Melanocyte of skin (primary cell): ENCODE measurements around the gene UBE2J2. TPM values are rescaled to one million over a fixed set of nuclear protein-coding genes. Genes with fewer than 3 reads are reported as not detected.

ENCODE experiments used
- small RNA-seq, 2 donors: library from RNA; depleted of rRNA; stranded (forward); fragments of <200 nt; gene quantifications; one replicate each; pipeline ENCODE3, GENCODE V24; 2012
- total RNA-seq, 2 donors: library from RNA; depleted of rRNA; stranded (reverse); fragments of >200 nt; gene quantifications; 2 replicates each; pipeline ENCODE4 v1.2.3, GENCODE V29; 2012

UBE2J2 gene
- total RNA-seq: 10 to 100 TPM; 28.9 to 32.6 TPM

DNA sequence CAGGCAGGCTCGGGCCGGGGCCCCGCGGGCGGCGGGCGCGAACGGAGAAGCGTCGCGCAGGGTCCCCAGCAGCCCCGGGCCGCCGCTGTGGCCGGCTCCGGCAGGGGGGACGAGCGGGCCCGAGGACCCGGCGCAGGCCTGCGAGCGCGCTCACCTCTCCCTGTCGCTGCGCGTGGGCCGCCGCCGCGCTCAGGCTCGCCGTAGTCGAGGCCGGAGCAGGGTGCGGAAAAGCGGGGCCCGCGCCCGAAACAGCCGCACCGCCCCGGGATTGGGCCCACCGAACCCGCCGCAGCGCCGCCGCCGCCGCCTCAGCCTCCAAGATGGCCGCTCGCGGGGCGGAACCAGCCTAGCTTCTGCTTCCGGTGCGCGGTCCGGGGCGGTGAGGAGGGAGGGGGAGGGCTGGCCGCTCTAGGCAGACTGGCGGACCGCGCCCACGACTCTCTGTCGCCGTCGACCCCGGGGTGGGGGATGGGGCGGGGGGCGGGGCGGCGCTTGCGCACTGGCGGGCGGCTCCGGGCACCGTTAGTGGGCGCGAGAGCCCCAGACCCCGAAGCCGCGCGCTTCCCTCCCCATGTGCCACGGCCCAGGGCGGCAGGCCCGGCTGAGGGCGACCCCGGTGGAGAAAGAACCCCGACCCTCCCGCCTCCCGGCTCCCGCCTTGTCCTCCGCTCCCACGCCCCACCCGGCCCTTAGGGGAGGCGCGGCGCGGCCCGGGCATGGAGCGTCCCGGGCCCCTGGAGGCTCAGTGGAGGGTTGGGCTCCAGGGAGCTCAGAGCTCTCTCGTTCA, at the start of gene UBE2J2:
TSS of gene UBE2J2 (minus strand) at position 343 of the 787 bp plus-strand sequence. CDS start 5,862 bp downstream, outside the sequence.

DNA sequence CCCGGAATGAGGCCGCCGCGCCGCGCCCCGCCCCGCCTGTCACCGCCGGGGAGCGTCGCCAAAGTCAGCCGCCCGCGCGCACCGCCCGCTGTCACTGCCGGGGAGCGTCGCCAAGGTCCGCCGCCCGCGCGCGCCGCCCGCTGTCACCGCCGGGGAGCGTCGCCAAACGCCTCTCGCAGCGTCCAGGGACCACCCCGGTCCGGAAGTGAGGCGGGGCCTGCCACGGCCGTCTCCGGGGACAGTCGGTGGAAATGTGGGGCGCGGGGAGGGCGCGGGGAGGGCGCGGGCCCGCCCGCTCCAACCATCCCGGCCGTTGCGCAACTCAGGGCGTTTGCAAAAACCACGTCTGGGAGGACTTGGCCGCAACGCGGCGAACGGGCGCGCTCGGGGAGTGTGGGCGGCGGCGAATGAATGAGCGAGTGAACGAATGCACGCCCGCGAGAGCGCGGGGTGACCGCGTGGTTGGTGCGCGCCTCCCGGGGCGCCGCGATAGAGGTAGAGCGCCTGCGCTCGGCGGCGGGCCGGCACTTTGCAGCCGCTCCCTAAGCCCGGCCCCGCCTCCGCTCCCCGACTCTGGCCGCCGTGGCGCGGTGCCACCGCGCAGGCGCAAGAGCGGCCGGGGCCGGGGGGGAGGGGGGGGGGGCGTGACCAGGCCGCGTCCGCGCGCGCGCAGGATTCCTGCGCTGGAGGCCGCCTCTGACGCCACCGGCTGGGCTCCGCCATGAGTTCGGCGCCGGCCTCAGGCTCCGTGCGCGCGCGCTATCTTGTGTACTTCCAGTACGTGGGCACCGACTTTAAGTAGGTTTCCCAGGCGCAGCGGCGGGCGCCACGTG, 34.5 kb upstream of the UBE2J2 start, which contains the start of the genes ACAP3 and PUSL1:
TSS of gene ACAP3 (minus strand) at position 8 of the 833 bp plus-strand sequence. CDS start 115 bp downstream, outside the sequence.
TSS of gene PUSL1 (plus strand) at position 675 of the 833 bp plus-strand sequence. CDS start at position 722, 47 bp downstream.

DNA sequence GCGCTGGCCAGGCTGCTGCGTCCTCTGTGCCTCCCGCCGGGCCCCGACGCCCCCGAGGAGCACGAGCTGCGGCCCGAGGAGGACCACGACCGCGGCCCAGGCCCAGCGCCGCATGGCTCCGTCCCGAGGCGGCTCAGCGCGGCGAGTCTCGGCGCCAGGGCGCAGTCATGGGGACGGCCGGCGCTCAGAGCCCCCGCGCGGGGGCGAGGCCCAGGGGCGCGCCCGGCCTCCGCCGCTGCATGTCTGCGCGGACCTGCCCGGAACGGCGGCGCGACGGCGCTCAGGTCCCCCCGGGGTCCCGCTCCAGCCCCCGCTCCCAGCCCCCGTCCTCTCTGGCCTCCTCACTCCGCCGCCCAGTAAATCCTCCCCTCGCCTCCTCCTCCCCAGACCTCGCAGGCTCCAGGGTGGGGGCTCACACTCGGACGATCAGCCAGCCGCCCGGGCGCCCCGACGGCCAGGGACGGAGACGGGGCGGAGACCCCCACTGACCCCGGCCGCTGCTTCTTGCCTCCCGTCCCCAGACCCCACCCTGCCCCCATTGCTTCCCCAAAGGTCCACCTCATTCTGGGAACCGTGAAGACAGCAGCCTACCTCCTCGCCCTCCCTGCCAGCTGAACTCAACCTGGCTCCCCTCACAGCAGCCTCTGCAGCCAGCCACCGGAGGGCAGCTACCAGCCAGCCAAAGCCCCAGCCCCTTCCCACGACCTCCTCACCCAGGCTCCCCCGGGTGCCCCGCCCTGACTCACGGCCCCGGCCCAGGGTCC, 26.9 kb downstream of the UBE2J2 start, which contains the start of gene C1QTNF12:
TSS of gene C1QTNF12 (minus strand) at position 146 of the 764 bp plus-strand sequence. CDS start at position 114, 32 bp downstream.

DNA sequence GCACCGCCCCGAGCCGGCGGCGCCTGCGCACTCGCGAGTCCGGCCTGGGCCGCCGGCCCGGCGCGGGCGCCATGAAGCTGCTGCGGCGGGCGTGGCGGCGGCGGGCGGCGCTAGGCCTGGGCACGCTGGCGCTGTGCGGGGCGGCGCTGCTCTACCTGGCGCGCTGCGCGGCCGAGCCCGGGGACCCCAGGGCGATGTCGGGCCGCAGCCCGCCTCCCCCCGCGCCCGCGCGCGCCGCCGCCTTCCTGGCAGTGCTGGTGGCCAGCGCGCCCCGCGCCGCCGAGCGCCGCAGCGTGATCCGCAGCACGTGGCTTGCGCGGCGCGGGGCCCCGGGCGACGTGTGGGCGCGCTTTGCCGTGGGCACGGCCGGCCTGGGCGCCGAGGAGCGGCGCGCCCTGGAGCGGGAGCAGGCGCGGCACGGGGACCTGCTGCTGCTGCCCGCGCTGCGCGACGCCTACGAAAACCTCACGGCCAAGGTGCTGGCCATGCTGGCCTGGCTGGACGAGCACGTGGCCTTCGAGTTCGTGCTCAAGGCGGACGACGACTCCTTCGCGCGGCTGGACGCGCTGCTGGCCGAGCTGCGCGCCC, 41.4 kb downstream of the UBE2J2 start, which contains the start of gene B3GALT6:
TSS of gene B3GALT6 (plus strand) at position 30 of the 588 bp plus-strand sequence. CDS start at position 72, 42 bp downstream.

DNA sequence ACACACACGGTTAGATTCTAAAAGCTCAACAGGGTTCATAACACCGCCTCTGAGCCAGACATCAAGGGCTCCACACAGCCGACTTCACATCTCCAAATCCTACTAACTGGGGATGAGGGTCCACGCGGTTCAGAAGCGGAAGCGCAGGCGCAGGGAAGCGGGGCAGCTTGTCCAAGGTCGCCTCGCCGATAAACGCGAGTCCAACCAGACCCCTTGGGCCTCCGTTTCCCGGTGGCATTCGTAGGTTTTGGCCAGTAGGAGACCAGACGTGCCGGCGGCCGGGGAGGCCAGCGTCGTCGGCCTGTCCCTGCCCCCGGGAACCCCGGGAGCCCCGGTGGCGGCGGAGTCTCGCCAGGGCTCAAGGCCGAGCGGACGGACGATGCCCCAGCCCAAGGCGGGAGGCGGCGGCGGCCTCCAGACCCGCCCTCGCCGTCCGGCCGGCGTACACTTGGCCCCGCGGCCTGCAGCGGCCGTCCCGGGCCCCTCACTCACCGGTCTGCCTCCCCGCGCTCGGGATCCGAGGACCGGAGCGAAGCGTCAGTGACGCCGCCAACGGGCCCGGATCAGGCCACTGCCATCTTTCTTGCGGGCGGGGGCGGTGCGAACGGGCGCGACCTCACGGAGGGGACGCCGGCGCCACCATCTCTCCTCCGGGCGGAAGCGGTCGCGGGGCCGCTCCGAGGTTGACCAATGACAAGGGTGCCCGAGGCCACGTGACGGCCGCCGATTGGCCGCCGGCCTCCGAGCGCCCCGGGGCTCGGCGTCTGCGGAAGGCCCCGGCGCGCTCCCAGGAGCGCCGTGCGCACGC, 42.0 kb downstream of the UBE2J2 start, which contains the start of gene SDF4:
TSS of gene SDF4 (minus strand) at position 602 of the 808 bp plus-strand sequence. CDS start 3,229 bp downstream, outside the sequence.

DNA sequence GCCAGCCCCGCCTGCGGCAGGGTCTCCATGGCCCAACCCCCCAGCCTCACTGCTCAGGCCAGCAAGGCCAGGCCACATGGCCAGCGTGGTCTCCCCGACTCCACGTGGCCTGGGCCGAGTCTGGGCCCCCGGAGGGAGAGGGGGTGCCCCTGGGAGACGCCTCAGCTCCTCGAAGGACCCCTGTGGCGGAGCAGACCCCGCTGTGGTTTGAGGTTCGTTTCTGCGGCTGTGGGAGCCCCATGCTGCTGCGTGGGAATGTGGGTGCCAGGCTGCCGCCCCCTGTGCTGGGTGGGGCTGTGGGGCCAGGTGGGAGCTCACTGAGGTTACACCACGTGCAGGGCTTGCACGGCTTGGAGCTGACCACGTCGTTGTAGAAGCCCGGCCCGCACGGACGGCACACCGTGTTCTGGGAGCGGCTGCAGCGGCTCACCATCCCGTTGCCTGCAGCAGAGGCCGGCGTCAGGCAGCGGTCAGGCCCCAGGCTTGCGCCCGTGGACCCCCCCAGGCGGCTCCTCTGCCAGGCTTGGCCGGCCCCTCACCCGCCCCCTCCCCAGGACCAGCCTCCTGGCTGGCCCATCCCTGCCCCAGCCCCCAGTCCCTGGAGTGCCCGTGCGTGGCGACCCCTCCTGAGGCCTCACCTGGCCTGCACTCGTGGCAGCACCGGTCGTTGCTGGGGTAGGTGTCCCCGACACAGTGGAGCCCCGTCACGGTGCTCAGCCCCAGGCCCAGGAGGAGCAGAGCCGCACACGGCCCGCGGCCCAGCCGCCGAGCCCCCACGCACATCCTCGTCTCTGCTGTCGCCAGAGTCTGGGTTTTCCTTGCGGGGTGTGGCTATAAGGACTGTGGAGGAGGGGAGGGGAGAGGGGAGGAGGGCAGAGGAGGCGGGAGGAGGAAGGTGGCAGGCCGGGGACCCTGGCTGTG, 60.0 kb downstream of the UBE2J2 start, which contains the start of gene TNFRSF4:
TSS of gene TNFRSF4 (minus strand) at position 809 of the 921 bp plus-strand sequence. CDS start at position 783, 26 bp downstream.

DNA sequence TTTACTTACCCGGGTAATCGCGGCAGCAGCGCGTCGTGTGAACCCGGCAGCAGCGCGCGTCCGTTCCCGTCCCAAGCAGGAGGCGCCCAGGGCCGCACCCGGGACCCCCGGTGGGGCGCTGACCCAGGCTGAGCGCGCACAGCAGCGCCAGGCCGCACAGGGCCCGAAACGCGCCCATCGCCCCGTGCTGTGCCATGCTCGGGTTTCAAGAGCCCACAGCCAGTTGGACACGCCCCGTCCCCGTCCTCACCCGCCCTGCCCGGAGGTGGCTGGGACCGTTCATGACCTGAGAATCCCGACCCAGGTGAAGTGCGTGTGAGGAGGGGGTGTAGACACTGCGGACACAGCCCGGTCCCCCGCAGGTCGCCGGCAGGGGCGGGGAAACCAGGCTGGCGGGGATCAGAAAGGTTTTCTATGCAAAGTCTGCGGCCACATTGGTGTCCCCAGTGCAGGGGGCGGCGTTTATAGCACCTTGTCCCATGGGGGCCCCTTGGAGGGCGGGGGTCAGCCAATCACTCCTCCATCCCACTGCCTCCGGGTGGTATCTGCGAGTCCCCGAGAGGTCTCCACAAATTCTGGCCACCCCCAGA, 67.2 kb downstream of the UBE2J2 start, which contains the start of gene TNFRSF18:
TSS of gene TNFRSF18 (minus strand) at position 217 of the 590 bp plus-strand sequence. CDS start at position 196, 21 bp downstream.

Small RNA genes within 50 kb of the gene (small RNA-seq; reads per million reads assigned to genes)
- 0 reads per million in 2 donors for gene MIR6726

Other genes with a start within 250 kb of the UBE2J2 start
- not detected for gene RNF223, start 199.5 kb downstream of the UBE2J2 start, total RNA-seq
- 10 to 100 TPM in 1 of 2 donors, 1 to 10 TPM in 1; 8.6 to 12.0 TPM for gene C1orf159, start 157.8 kb downstream of the UBE2J2 start, total RNA-seq
- gene TTLL10, start 100.0 kb downstream of the UBE2J2 start, total RNA-seq: not detected
- gene TNFRSF18, start 67.3 kb downstream of the UBE2J2 start, total RNA-seq: under 1 TPM in 1 of 2 donors, not detected in 1; 0.34 TPM
- gene TNFRSF4, start 59.7 kb downstream of the UBE2J2 start, total RNA-seq: not detected
- 10 to 100 TPM; 79.5 to 88.9 TPM for gene SDF4, start 41.9 kb downstream of the UBE2J2 start, total RNA-seq
- 10 to 100 TPM; 19.0 to 26.5 TPM for gene B3GALT6, start 41.6 kb downstream of the UBE2J2 start, total RNA-seq
- gene C1QTNF12, start 27.1 kb downstream of the UBE2J2 start, total RNA-seq: not detected
- under 1 TPM; 0.67 to 0.69 TPM for gene SCNN1D, start 6.6 kb upstream of the UBE2J2 start, total RNA-seq
- gene ACAP3, start 34.1 kb upstream of the UBE2J2 start, total RNA-seq: 10 to 100 TPM; 21.3 to 42.0 TPM
- 10 to 100 TPM; 15.8 to 23.6 TPM for gene PUSL1, start 34.7 kb upstream of the UBE2J2 start, total RNA-seq
- gene INTS11, start 50.8 kb upstream of the UBE2J2 start, total RNA-seq: 100 to 1,000 TPM in 1 of 2 donors, 10 to 100 TPM in 1; 57.5 to 102 TPM
- gene CPTP, start 50.9 kb upstream of the UBE2J2 start, total RNA-seq: 10 to 100 TPM; 20.0 to 23.0 TPM
- gene TAS1R3, start 57.4 kb upstream of the UBE2J2 start, total RNA-seq: under 1 TPM in 1 of 2 donors, not detected in 1; 0.33 TPM
- 10 to 100 TPM; 44.4 to 60.6 TPM for gene DVL1, start 75.6 kb upstream of the UBE2J2 start, total RNA-seq
- under 1 TPM in 1 of 2 donors, not detected in 1; 0.33 TPM for gene MXRA8, start 84.7 kb upstream of the UBE2J2 start, total RNA-seq
- gene AURKAIP1, start 101.4 kb upstream of the UBE2J2 start, total RNA-seq: 100 to 1,000 TPM; 117 to 140 TPM
- gene CCNL2, start 125.5 kb upstream of the UBE2J2 start, total RNA-seq: 10 to 100 TPM; 63.9 to 72.3 TPM
- 100 to 1,000 TPM in 1 of 2 donors, 10 to 100 TPM in 1; 57.5 to 103 TPM for gene MRPL20, start 133.4 kb upstream of the UBE2J2 start, total RNA-seq
- gene ANKRD65, start 147.4 kb upstream of the UBE2J2 start, total RNA-seq: under 1 TPM in 1 of 2 donors, not detected in 1; under 0.01 TPM
- gene VWA1, start 161.8 kb upstream of the UBE2J2 start, total RNA-seq: 1 to 10 TPM; 2.4 to 4.3 TPM
- gene ATAD3C, start 175.8 kb upstream of the UBE2J2 start, total RNA-seq: not detected
- gene ATAD3B, start 197.9 kb upstream of the UBE2J2 start, total RNA-seq: 10 to 100 TPM; 22.4 to 33.6 TPM
- 10 to 100 TPM; 32.0 to 42.0 TPM for gene ATAD3A, start 238.3 kb upstream of the UBE2J2 start, total RNA-seq